ENCODE results near the gene ZNF593.

Gene ZNF593

DNA sequence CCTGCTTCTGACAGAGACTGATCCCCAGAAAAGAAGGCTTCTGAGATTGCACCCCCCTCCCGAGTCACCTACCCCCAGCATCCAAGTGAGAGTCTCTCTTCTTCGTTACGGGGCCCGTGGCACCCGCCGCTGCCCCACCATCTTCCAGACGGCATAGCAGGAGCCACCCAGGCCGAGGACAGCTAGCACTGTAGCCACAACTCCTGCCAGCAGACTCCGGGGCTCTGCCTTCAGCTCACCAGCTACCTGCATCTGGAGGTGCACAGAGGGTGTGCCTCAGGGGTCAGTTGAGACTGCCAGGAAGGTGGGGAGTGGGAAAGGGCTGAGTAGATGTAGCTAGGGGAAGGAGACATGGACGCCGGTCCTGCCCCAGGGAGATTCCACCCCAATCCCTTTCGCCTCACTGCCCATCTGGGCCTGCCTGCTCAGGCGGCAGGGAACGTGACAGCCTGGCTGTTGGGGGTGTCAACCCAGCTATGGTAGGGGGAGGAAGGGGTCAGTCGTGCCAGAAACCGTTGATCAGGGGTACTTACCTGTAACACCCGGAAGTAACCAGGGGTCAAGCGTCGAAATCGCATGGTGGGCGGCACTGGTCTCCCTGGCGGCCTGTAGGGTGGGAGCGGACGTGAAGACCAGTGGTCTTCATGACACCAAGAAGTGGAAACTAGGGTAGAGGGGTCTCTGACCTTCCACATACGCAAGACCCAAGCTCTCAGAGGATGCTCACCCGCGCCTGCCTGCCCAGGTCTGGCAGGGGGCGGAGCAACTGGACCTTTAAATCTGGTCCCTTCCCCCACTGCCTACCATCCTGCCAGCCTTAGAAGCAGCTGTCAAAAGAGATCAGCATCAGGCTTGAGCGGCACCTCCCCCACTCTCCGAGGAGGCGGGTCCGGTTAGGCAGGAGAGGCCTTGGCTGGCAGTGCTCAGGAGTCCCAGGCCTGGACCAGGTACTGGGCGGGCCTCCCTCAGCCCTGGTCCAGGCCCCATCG is 1.7 kb downstream of the ZNF593 start, which contains the start of gene ZNF593OS:
TSS of gene ZNF593OS (minus strand) at position 749 of the 989 bp plus-strand sequence. CDS start at position 578, 171 bp downstream.
- DNase-seq = no peak
- no peak within 1 kb of the TSS for H3K27ac ChIP-seq (ENCODE audit: insufficient read depth, low read length, poor library complexity, severe bottlenecking)
- no peaks in the 10 kb centered on the region for H3K27me3 ChIP-seq (replicated peaks; ENCODE audit: control insufficient read depth, insufficient read depth, low read length, poor library complexity, severe bottlenecking)
- no peaks in the 10 kb centered on the region for H3K36me3 ChIP-seq (ENCODE audit: control insufficient read depth, insufficient read depth, low read length)
- peaks cover 6% of the 10 kb centered on the region for H3K4me1 ChIP-seq (ENCODE audit: control insufficient read depth, insufficient read depth, low read length, poor library complexity, severe bottlenecking)
- H3K4me3 ChIP-seq (ENCODE audit: insufficient read depth, low read depth, low read length, poor library complexity, severe bottlenecking) = peak within 1 kb of the TSS; percentile 92
- H3K9me3 ChIP-seq (ENCODE audit: control insufficient read depth, low read length) = no peaks in the 10 kb centered on the region

DNA sequence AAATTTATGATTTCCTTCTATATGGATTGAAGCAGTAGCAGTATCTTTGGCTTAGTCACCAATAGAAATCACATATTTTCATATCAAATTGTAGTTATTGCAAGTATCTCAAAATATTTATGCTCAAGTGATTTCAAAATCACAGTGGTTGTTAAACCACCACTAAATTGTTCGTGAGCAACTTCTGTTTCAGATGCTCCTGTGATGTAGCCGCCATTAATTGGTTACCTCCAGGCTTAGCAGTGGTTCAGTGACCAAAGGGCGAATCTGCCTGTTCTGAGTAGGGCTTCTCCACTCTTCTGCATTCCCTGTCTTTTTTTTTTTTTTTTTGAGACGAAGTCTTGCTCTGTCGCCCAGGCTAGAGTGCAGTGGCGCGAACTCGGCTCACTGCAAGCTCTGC is 5.6 kb downstream of the ZNF593 start:
- H3K27ac ChIP-seq (ENCODE audit: insufficient read depth, low read length, poor library complexity, severe bottlenecking) = no peak overlapping the region
- H3K9me3 ChIP-seq (ENCODE audit: control insufficient read depth, low read length) = no peaks in the 10 kb centered on the region
- H3K36me3 ChIP-seq (ENCODE audit: control insufficient read depth, insufficient read depth, low read length) = no peaks in the 10 kb centered on the region
- peaks cover 4% of the 10 kb centered on the region for H3K4me1 ChIP-seq (ENCODE audit: control insufficient read depth, insufficient read depth, low read length, poor library complexity, severe bottlenecking)
- H3K27me3 ChIP-seq (replicated peaks; ENCODE audit: control insufficient read depth, insufficient read depth, low read length, poor library complexity, severe bottlenecking) = no peaks in the 10 kb centered on the region
- no peak for DNase-seq
- no peak overlapping the region for H3K4me3 ChIP-seq (ENCODE audit: insufficient read depth, low read depth, low read length, poor library complexity, severe bottlenecking)

DNA sequence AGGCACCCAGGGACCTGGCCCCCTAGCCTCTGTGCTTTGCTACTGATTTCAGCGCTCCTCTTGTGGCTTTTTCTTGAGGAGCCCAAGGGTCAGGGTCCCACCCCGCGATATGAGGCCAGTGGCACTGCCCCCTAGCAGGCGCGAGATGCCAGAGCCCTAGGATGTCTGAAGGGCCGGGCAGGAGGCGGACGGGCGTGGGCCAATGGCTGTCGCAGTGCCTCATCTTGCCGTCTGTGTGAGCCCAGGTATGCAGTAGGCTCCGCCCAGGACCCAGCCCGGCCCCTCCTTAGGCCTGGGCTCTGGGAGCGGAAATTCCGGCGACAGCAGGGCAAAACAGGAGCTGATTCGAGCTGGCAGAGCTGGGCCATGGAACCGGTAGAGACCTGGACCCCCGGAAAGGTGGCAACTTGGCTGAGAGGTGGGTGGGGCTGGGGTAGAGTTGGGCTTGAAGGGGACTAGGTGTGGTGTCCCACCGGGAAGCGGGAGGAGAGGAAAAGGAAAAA is 7.5 kb downstream of the ZNF593 start, which contains the start of gene CNKSR1:
TSS of gene CNKSR1 (plus strand) at position 310 of the 503 bp plus-strand sequence. CDS start at position 367, 57 bp downstream.
- Histone ChIP-seq H3K9me3 (ENCODE audit: control insufficient read depth, low read length) (no peaks in the 10 kb centered on the region), H3K27ac (ENCODE audit: insufficient read depth, low read length, poor library complexity, severe bottlenecking) (no peak within 1 kb of the TSS), H3K27me3 (replicated peaks; ENCODE audit: control insufficient read depth, insufficient read depth, low read length, poor library complexity, severe bottlenecking) (no peaks in the 10 kb centered on the region), H3K36me3 (ENCODE audit: control insufficient read depth, insufficient read depth, low read length) (no peaks in the 10 kb centered on the region), H3K4me3 (ENCODE audit: insufficient read depth, low read depth, low read length, poor library complexity, severe bottlenecking) (no peak within 1 kb of the TSS), H3K4me1 (ENCODE audit: control insufficient read depth, insufficient read depth, low read length, poor library complexity, severe bottlenecking) (no peaks in the 10 kb centered on the region)
- DNase-seq = no peak

GRCh38 chr1:26180010-26180506 is 10.3 kb downstream of the ZNF593 start:
- H3K27ac ChIP-seq (ENCODE audit: insufficient read depth, low read length, poor library complexity, severe bottlenecking) = no peak overlapping the region
- no peak overlapping the region for H3K4me3 ChIP-seq (ENCODE audit: insufficient read depth, low read depth, low read length, poor library complexity, severe bottlenecking)
- no peaks in the 10 kb centered on the region for H3K27me3 ChIP-seq (replicated peaks; ENCODE audit: control insufficient read depth, insufficient read depth, low read length, poor library complexity, severe bottlenecking)
- H3K4me1 ChIP-seq (ENCODE audit: control insufficient read depth, insufficient read depth, low read length, poor library complexity, severe bottlenecking) = no peaks in the 10 kb centered on the region
- no peaks in the 10 kb centered on the region for H3K9me3 ChIP-seq (ENCODE audit: control insufficient read depth, low read length)
- no peak for DNase-seq
- H3K36me3 ChIP-seq (ENCODE audit: control insufficient read depth, insufficient read depth, low read length) = no peaks in the 10 kb centered on the region

DNA sequence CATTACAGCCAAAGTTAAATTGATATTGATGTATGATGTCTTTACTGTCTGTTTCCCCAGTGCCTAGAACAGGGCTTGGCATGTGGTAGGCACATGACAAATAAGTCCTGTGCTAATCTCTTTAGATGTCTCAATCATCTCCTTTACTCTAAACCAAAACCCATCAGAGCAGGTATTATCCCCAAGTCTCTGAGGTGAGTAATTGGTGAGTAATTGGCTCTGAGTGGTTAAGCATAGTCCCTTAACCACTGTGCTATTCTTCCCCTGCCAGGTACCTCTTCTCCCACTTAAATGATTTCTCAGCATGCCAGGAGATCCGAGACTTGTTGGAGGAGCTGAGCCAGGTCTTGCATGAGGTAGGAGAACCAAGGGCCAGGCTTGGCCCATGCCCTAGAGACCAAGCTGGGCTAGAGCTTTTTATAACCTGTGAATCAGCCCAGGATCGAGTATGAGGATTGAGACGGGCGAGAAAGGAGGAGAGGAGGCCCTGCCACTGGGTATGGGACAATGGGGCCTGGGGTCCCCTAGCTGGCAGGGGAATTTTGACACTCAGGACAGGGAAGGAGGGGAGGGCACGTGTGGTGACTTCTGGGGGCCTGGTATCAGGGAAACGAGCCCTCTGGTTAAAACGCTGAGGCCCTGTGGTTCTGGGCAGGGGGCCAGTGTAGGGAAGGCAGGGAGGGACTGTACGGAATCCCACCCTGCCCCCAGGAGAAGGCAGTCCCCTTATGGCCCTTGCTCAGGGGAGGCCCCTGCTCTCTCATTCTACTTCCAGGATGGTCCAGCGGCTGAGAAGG is 12.1 kb downstream of the ZNF593 start:
- Histone ChIP-seq H3K9me3 (ENCODE audit: control insufficient read depth, low read length) (no peaks in the 10 kb centered on the region), H3K27me3 (replicated peaks; ENCODE audit: control insufficient read depth, insufficient read depth, low read length, poor library complexity, severe bottlenecking) (no peaks in the 10 kb centered on the region), H3K27ac (ENCODE audit: insufficient read depth, low read length, poor library complexity, severe bottlenecking) (no peak overlapping the region), H3K4me3 (ENCODE audit: insufficient read depth, low read depth, low read length, poor library complexity, severe bottlenecking) (no peak overlapping the region), H3K4me1 (ENCODE audit: control insufficient read depth, insufficient read depth, low read length, poor library complexity, severe bottlenecking) (no peaks in the 10 kb centered on the region), H3K36me3 (ENCODE audit: control insufficient read depth, insufficient read depth, low read length) (no peaks in the 10 kb centered on the region)
- DNase-seq = no peak

DNA sequence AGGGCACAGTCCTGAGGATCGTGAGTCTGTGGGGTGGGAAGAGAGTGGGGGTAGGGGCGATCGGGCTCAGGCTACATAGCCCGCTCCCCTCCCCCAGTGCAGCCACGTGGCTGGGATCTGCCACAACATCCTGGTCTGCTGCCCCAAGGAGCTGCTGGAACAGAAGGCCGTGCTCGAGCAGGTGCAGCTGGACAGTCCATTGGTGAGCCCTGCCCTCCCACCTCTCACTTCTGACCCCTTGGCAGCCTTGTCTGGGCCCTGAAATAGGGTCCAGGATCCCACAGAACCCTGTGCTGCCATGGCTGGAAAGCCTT is 12.6 kb downstream of the ZNF593 start:
- no peak for DNase-seq
- H3K36me3 ChIP-seq (ENCODE audit: control insufficient read depth, insufficient read depth, low read length) = no peaks in the 10 kb centered on the region

GRCh38 chr1:26184086-26184485 is 14.4 kb downstream of the ZNF593 start:
- Histone ChIP-seq H3K27ac (ENCODE audit: insufficient read depth, low read length, poor library complexity, severe bottlenecking) (no peak overlapping the region), H3K4me1 (ENCODE audit: control insufficient read depth, insufficient read depth, low read length, poor library complexity, severe bottlenecking) (no peaks in the 10 kb centered on the region), H3K9me3 (ENCODE audit: control insufficient read depth, low read length) (no peaks in the 10 kb centered on the region), H3K27me3 (replicated peaks; ENCODE audit: control insufficient read depth, insufficient read depth, low read length, poor library complexity, severe bottlenecking) (no peaks in the 10 kb centered on the region), H3K4me3 (ENCODE audit: insufficient read depth, low read depth, low read length, poor library complexity, severe bottlenecking) (no peak overlapping the region), H3K36me3 (ENCODE audit: control insufficient read depth, insufficient read depth, low read length) (no peaks in the 10 kb centered on the region)
- DNase-seq = no peak

More for the DNA sequence above, 12.6 kb downstream of the ZNF593 start:
- Histone ChIP-seq H3K9me3 (ENCODE audit: control insufficient read depth, low read length) (no peaks in the 10 kb centered on the region), H3K27ac (ENCODE audit: insufficient read depth, low read length, poor library complexity, severe bottlenecking) (no peak overlapping the region), H3K4me3 (ENCODE audit: insufficient read depth, low read depth, low read length, poor library complexity, severe bottlenecking) (no peak overlapping the region), H3K4me1 (ENCODE audit: control insufficient read depth, insufficient read depth, low read length, poor library complexity, severe bottlenecking) (no peaks in the 10 kb centered on the region), H3K27me3 (replicated peaks; ENCODE audit: control insufficient read depth, insufficient read depth, low read length, poor library complexity, severe bottlenecking) (no peaks in the 10 kb centered on the region)

DNA sequence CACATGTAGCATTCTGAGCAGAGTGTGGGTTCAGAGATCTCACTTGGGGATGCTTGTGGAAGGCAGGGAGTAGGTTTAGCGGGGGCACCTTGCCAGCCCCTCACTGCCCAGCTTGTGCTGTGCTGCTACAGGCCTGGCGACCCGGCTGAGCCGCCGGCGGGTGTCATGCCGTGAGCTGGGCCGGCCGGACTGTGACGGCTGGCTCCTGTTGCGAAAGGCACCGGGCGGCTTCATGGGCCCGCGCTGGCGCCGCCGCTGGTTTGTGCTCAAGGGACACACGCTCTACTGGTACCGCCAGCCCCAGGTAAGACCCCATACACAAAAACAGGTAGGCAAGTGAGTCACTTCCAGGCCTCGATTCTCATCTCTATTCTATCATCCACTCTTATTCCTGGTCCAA is 15.2 kb downstream of the ZNF593 start:
- H3K9me3 ChIP-seq (ENCODE audit: control insufficient read depth, low read length) = no peaks in the 10 kb centered on the region
- no peak overlapping the region for H3K4me3 ChIP-seq (ENCODE audit: insufficient read depth, low read depth, low read length, poor library complexity, severe bottlenecking)
- H3K27me3 ChIP-seq (replicated peaks; ENCODE audit: control insufficient read depth, insufficient read depth, low read length, poor library complexity, severe bottlenecking) = no peaks in the 10 kb centered on the region
- no peaks in the 10 kb centered on the region for H3K36me3 ChIP-seq (ENCODE audit: control insufficient read depth, insufficient read depth, low read length)
- H3K27ac ChIP-seq (ENCODE audit: insufficient read depth, low read length, poor library complexity, severe bottlenecking) = no peak overlapping the region
- H3K4me1 ChIP-seq (ENCODE audit: control insufficient read depth, insufficient read depth, low read length, poor library complexity, severe bottlenecking) = no peaks in the 10 kb centered on the region
- no peak for DNase-seq

DNA sequence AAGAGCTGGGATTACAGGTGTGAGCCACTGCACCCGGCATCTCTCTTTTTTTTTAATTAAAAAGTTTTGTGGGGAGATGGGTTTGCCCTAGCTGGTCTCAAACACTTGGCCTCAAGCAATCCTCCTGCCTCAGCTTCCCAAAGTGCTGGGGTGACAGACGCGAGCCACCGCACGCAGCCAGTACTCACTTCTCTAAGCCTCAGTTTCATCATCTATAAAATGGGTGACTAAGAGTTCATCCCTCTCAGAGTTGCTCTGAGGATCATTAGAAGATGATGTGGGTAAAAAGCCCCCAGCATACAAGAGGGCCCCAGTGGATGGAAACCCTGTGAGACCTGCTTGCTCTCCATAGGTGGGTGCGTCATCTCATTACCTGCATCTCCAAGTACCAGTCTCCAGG is 18.2 kb downstream of the ZNF593 start:
- Histone ChIP-seq H3K36me3 (ENCODE audit: control insufficient read depth, insufficient read depth, low read length) (no peaks in the 10 kb centered on the region), H3K27me3 (replicated peaks; ENCODE audit: control insufficient read depth, insufficient read depth, low read length, poor library complexity, severe bottlenecking) (no peaks in the 10 kb centered on the region), H3K4me3 (ENCODE audit: insufficient read depth, low read depth, low read length, poor library complexity, severe bottlenecking) (no peak overlapping the region), H3K9me3 (ENCODE audit: control insufficient read depth, low read length) (no peaks in the 10 kb centered on the region), H3K4me1 (ENCODE audit: control insufficient read depth, insufficient read depth, low read length, poor library complexity, severe bottlenecking) (no peaks in the 10 kb centered on the region), H3K27ac (ENCODE audit: insufficient read depth, low read length, poor library complexity, severe bottlenecking) (no peak overlapping the region)
- no peak for DNase-seq

Data from effector memory CD4-positive, alpha-beta T cell (primary cell).